ENCODE measurements around the gene FAM78B. TPM values are rescaled to one million over a fixed set of nuclear protein-coding genes. Genes with fewer than 3 reads are reported as not detected.
A peak's percentile ranks its signal among the peaks of the same experiment; 100 is the strongest.

The FAM78B gene
- total RNA-seq, 1 donor from 2014 or later: 0.34 TPM

DNA sequence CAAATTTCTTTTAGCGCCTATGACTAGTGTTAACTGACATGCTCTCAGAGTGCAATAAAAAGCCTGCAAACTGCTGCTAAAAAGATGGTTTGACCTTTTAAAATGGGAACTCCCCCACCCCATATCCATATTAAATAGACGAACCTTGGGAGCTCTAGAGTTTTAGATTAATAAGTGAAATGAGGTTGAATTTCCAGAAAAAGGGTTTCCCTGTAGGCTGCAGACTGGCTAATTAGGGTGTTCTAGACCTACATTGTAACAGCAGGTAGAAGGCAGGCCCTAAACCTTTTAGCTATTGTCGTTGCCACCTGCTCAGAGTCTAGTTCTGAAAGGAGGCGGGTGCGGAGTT lies 2.2 kb downstream of the FAM78B start:
- no peak for DNase-seq

GRCh38 chr1:166159656-166160055 lies 7.1 kb downstream of the FAM78B start:
- no peak for DNase-seq

GRCh38 chr1:166156674-166157073 lies 10.1 kb downstream of the FAM78B start:
- DNase-seq: no peak

- no peak for DNase-seq
Measured at GRCh38 chr1:166155108-166155507, 11.7 kb downstream of the FAM78B start.

GRCh38 chr1:166153525-166154314 lies 13.1 kb downstream of the FAM78B start:
- no peak for DNase-seq

- no peak for DNase-seq
Measured at GRCh38 chr1:166152978-166153377, 13.8 kb downstream of the FAM78B start.

- DNase-seq: no peak
Measured at GRCh38 chr1:166151804-166152203, 15.0 kb downstream of the FAM78B start.

GRCh38 chr1:166145499-166145898 lies 21.3 kb downstream of the FAM78B start:
- no peak for DNase-seq

GRCh38 chr1:166141969-166142368 lies 24.8 kb downstream of the FAM78B start:
- DNase-seq: no peak

- no peak for DNase-seq
Measured at GRCh38 chr1:166140251-166140650, 26.6 kb downstream of the FAM78B start.

DNA sequence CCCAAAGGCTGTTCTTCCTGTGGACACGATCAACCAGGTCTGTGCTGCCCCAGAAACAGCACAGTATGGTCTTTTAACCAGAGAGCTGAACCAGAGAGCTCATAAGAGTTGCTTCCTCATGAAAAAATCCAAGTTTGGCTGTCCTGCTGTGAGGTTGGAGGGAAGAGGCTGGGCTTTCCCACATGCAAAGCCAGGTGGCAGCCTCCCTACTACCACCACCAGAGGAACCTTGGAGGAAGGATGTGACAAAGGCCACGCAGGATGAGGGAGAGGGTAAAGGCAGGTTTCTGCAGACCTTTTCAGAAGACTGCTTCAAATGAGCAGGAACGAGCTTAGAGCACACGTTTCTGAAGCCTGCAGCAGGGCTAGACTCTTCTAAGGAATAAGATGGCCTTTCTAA lies 27.1 kb downstream of the FAM78B start:
- no peak for DNase-seq

DNA sequence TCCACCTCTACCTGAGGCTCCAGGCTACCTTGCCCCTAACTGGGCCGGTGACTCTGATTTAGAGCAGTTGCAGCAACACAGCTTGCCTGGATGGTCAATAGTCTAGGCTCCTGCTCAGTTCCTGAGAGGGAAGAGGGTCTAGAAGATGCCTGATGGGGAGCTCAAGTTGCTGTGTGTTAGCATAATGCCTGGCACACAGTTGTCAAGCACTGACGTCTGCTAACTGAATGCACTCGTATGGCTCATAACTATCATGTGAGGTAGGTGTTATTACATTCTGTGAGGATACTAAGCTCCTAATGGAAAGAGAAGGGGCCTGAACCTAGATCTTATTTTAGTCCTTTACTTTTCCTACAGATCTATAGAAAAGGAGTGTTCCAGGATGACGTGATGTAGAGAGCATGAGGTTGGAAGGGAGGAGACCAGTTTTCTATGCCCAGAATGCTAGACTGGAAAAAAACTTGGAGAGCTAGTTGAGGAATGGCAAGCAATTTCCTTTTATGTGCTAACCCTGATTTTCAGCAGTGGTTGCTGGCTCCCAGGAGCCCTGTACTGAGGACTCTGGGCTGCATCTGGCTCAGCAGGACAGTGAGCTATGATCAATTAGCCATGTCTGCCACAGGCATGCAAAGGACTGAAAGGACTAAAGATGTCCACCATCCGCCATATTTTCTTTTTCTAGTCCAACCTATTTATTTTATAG lies 30.0 kb downstream of the FAM78B start:
- no peak for DNase-seq

- DNase-seq: no peak
Measured at GRCh38 chr1:166136222-166136621, 30.6 kb downstream of the FAM78B start.

DNA sequence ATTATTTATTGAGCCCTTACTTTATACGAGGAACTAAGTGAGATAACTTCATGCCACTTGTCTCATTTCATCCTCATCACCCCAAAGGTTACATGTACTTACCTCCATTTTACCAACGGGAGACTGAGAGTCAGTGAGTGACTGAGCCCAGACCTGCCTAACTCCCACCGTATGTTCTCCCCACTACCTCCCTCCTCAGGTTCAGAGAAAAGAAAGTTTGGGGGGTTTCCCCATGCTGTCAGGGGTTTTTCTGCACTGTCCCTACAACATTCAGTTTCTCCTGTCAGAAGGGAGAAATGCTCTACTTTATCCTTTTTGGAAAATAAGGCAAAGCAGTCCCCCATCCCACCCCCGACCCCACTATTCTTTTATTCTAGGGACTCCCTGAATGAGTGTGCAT lies 32.9 kb downstream of the FAM78B start:
- DNase-seq: no peak

DNA sequence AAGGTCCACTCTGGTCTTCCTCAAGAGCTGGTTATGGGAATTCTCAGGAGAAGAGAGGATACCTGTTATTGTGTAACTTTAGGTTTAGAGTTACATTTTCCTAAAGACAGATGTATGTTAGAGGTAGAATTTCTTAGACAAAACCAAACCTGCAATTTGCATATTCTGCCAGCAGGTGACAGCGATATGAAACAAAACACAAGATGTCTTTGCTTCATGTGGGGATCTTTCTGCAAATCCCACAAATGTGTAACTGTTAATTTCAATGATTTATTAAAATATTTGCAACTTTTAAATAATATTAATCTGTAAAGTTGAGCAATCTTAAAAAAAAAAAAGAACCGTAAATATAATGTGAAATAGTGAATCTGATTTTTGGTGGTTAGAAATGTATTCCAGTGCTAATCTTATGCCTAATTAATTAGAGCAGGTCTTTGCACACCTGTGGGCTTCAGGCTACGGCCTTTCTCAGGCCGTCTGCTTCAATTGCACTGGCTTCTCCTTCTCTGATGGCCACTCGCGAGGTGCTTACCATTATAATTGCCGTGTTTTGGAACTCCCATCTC lies 33.4 kb downstream of the FAM78B start:
- peak; percentile 4 for DNase-seq

DNA sequence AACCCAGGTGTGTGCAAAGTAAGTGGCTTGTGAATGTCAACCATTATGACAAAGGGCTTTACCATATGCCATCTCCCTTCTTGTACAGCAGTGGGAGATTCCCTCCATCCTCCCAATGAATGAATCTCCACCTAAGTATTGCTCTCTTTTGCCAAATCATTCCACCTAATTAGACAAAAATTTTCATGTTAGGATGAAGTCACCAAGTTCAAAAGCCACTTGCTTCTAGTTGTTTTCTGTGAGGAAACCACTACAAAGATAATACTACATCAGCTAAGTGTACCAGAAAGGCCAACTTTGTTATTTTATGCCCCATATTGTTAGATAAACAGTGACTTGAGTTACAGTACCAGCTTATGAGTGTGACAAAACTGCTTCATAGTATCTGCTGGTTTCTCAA lies 34.3 kb downstream of the FAM78B start:
- no peak for DNase-seq

- DNase-seq: no peak
Measured at GRCh38 chr1:166129006-166129405, 37.8 kb downstream of the FAM78B start.

GRCh38 chr1:166128195-166128594 lies 38.6 kb downstream of the FAM78B start:
- no peak for DNase-seq

DNA sequence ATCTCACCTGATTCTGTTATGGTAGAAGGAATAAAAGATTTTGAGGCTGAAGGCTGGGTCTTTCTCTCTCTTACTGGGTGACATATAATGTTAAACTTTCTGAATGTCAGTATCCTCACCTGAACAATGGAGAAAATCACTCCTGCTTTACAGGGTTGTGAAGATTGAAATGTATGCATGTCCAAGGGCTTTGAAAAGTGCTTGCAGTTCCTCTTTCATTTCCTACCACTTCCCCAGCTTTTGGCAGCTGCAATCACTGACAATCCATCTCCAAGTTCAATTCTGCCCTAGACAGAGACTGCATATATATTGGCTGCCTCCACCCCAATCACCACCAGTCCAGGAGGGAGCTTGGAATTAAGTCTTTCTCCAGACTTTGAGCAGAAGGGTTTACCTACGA lies 39.8 kb downstream of the FAM78B start:
- no peak for DNase-seq

DNA sequence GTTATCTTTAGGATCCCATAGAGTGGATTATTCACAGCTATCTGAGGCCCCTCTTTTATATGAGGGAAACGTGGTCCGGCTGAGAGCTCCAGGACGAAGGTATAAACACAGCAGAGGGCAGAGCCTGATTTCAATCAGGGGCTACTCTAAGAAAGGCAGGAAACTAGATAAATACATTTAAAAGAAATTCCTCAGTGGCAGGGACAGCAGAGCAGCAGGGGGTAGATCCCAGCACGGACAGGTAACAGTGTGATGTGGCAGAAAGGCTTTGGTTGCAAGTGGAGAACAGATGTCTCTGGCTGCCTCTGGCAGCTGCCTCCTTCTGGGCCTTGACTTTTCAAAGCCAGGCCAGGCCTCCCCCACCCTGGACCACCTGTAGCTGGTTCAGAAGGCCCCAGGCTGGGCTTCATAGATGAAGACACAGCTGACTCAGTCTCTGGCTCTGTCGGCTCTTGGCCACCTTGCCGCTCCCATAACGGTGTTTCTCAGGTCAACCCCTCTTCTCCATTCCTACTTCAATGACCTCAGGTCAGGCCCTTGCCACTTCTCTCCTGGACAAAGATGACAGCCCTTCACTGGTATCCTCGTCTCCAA lies 43.8 kb downstream of the FAM78B start:
- DNase-seq: no peak

DNA sequence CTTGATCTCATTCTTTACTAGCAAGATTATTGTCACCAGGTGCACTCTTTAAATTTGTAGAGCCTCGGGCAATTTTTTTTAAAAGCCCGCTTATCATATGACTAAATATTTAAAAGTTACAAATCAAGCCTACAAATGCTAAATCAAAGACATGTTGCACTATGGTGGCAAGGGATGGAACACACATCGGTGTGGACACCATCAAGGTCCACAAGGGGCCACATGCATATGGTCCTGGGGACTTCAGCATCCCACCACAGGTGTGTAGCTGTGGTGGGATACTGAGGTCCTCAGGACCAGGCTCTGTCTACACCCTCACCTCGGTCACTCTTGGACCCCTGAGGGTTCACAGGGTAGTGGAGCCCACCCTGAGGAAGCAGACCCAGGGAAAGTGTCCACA lies 45.8 kb downstream of the FAM78B start:
- no peak for DNase-seq

GRCh38 chr1:166120281-166120680 lies 46.5 kb downstream of the FAM78B start:
- DNase-seq: no peak

GRCh38 chr1:166119471-166119965 lies 47.3 kb downstream of the FAM78B start:
- no peak for DNase-seq

DNA sequence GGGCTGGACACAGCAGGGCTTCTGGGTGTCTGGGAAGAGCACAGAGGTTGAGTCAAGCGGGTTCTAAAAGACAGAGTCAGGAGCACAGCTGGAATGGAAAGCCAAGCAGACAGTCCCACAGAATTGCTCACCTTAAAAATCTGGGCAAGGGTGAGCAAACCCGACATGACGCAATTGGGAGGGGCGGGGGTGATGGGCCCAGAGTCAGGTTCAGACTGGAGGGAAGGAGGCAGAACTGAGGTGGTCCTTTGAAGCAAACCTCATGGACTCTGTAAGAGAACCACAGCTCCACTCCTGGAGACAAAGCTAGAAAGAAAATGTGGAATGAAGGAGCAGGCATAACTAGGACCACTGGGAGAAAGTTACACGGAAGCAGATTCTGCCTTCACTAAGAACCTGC lies 49.0 kb downstream of the FAM78B start:
- DNase-seq: no peak

All from dermis blood vessel endothelial cell (primary cell).